A549 (cell line): ENCODE results near the gene OR4D1. TPM values are rescaled to one million over a fixed set of nuclear protein-coding genes. Genes with fewer than 3 reads are reported as not detected.
"Not testable (repeated sequence)": the region's sequence is repeated elsewhere in the genome, so short reads cannot be mapped to it uniquely, and the experiment has no call there.

Source experiments
- ATAC-seq, 2 experiments: fragments of 200-7000 bp in 1 of 2; fragments of >200 bp in 1 of 2; cut with Nextera tagmentation in 1 of 2; cut with Tn5 transposase in 1 of 2; 3 replicates each; pipeline versions ENCODE4 v1.8.0 to v1.9.1; 2018 to 2020; ENCODE audit warnings: mild to moderate bottlenecking in 1 of 2, moderate library complexity in 1 of 2
- CTCF ChIA-PET: fragments of 300-600 bp; sonication (Branson Sonifier 250); formaldehyde crosslinking; extraction: SDS; loops from one replicate; lab custom pipeline; 2021; ENCODE audit warnings: antibody characterized with exemption, inconsistent platforms; lab: Yijun Ruan, JAX
- POLR2A ChIA-PET: fragments of 350-600 bp; formaldehyde crosslinking; extraction: SDS; loops from one replicate; lab custom pipeline; 2021; ENCODE audit warnings: antibody characterized with exemption, inconsistent platforms; lab: Yijun Ruan, JAX
- DNase-seq, 2 experiments: peaks; one replicate each; pipeline versions ENCODE4 v3.0.0 to v3.0.0-alpha.2; 2011 to 2016; ENCODE audit warnings: low read depth in 1 of 2, low spot score in 1 of 2
- FAIRE-seq: peaks from 2 replicates; lab custom pipeline; 2011; peaks lifted over from hg19 to GRCh38; lab: Jason Lieb, UNC
- H3K27ac ChIP-seq, 2 experiments: fragments of >200 bp; sonication (Bioruptor Twin); formaldehyde crosslinking; 3 replicates each; pipeline ENCODE4 v1.5.1; 2016 to 2017
- H3K4me1 ChIP-seq: fragments of >200 bp; sonication (Bioruptor Twin); formaldehyde crosslinking; 3 replicates; pipeline ENCODE4 v1.6.1; 2016
- H3K4me2 ChIP-seq: fragments of >200 bp; sonication (Bioruptor Twin); formaldehyde crosslinking; 3 replicates; pipeline ENCODE4 v1.6.1; 2016
- H3K4me3 ChIP-seq: fragments of >200 bp; sonication (Bioruptor Twin); formaldehyde crosslinking; 3 replicates; pipeline ENCODE4 v1.5.1; 2016
- H3K9me3 ChIP-seq: fragments of >200 bp; sonication (Bioruptor Twin); formaldehyde crosslinking; 3 replicates; pipeline ENCODE4 v1.6.1; 2016
- BHLHE40 ChIP-seq: IDR thresholded peaks from 2 replicates; pipeline ENCODE4 v1.6.1; 2012; ENCODE audit warnings: low read depth, low read length, inconsistent platforms
- CEBPB ChIP-seq, 2 experiments: fragments of >200 bp in 1 of 2; sonication (Bioruptor Twin) in 1 of 2; formaldehyde crosslinking in 1 of 2; IDR thresholded peaks; 2 replicates each; pipeline ENCODE4 v1.6.1; 2012 to 2016
- CTCF ChIP-seq: fragments of >200 bp; sonication (Bioruptor Twin); formaldehyde crosslinking; IDR thresholded peaks from 3 replicates; pipeline ENCODE4 v1.5.1; 2016
- EP300 ChIP-seq, 2 experiments: fragments of >200 bp; sonication (Bioruptor Twin); formaldehyde crosslinking; IDR thresholded peaks; 2 replicates in 1 of 2; 3 replicates in 1 of 2; pipeline ENCODE4 v1.6.1; 2016 to 2017
- FOSB ChIP-seq: fragments of 250-450 bp; sonication (Bioruptor Pico); IDR thresholded peaks from 2 replicates; pipeline ENCODE4 v1.5.0; 2020; ENCODE audit warnings: mild to moderate bottlenecking, moderate library complexity
- HOXA7 ChIP-seq: fragments of 250-450 bp; sonication (Bioruptor Pico); IDR thresholded peaks from 2 replicates; pipeline ENCODE4 v1.5.0; 2020; ENCODE audit warnings: mild to moderate bottlenecking, moderate library complexity
- HOXB13 ChIP-seq: fragments of 250-450 bp; sonication (Bioruptor Pico); IDR thresholded peaks from 2 replicates; pipeline ENCODE4 v1.5.0; 2020; ENCODE audit warnings: low read depth, mild to moderate bottlenecking, moderate library complexity
- KDM5A ChIP-seq: fragments of 200-600 bp; sonication (generic); IDR thresholded peaks from 2 replicates; pipeline ENCODE4 v1.6.1; 2016; ENCODE audit warnings: antibody characterized with exemption, mild to moderate bottlenecking
- MAZ ChIP-seq: fragments of 150-350 bp; IDR thresholded peaks from 2 replicates; pipeline ENCODE4 v1.6.1; 2014; ENCODE audit warnings: antibody characterized with exemption, low read depth, low read length, borderline replicate concordance
- NFE2L2 ChIP-seq: fragments of 150-350 bp; conservative IDR thresholded peaks from 2 replicates; pipeline ENCODE4 v1.6.1; 2014; ENCODE audit warnings: low read length
- NPAS2 ChIP-seq: fragments of 250-450 bp; sonication (Bioruptor Pico); IDR thresholded peaks from 2 replicates; pipeline ENCODE4 v1.8.0; 2022; ENCODE audit warnings: mild to moderate bottlenecking, moderate library complexity, borderline replicate concordance
- POLR2AphosphoS2 ChIP-seq: conservative IDR thresholded peaks from 2 replicates; pipeline ENCODE4 v1.6.1; 2012; ENCODE audit warnings: low read length, improper control_type of control experiment, inconsistent platforms
- RAD21 ChIP-seq, 2 experiments: fragments of >200 bp in 1 of 2; sonication (Bioruptor Twin) in 1 of 2; formaldehyde crosslinking in 1 of 2; IDR thresholded peaks in 1 of 2; conservative IDR thresholded peaks in 1 of 2; 2 replicates in 1 of 2; 3 replicates in 1 of 2; pipeline ENCODE4 v1.6.1; 2012 to 2018; ENCODE audit warnings: inconsistent platforms in 1 of 2
- RCOR1 ChIP-seq: fragments of 150-350 bp; IDR thresholded peaks from 2 replicates; pipeline ENCODE4 v1.6.1; 2014; ENCODE audit warnings: antibody characterized with exemption, low read length, low read depth
- SMC3 ChIP-seq: fragments of >200 bp; sonication (Bioruptor Twin); formaldehyde crosslinking; IDR thresholded peaks from 3 replicates; pipeline ENCODE4 v1.6.1; 2018; ENCODE audit warnings: inconsistent platforms
- TP53 ChIP-seq: fragments of 250-450 bp; sonication (Bioruptor Pico); IDR thresholded peaks from 2 replicates; pipeline ENCODE4 v1.5.0; 2021; ENCODE audit warnings: mild to moderate bottlenecking, moderate library complexity
- USF2 ChIP-seq: fragments of 450-650 bp; IDR thresholded peaks from 2 replicates; pipeline ENCODE4 v1.6.1; 2014; ENCODE audit warnings: antibody characterized with exemption
- ZNF302 ChIP-seq: fragments of 250-450 bp; sonication (Bioruptor Pico); IDR thresholded peaks from 2 replicates; pipeline ENCODE4 v1.9.0; 2021; ENCODE audit warnings: inconsistent platforms, mild to moderate bottlenecking, moderate library complexity
- ZSCAN20 ChIP-seq: fragments of 250-450 bp; sonication (Bioruptor Pico); IDR thresholded peaks from 2 replicates; pipeline ENCODE4 v1.8.0; 2022; ENCODE audit warnings: mild to moderate bottlenecking, moderate library complexity
- WGBS: methylation state at CpG from one replicate; pipeline ENCODE4 v1.1.6; 2017; ENCODE audit errors: missing lambda C conversion rate; 5-methylcytosine and 5-hydroxymethylcytosine counted together
- polyA plus RNA-seq, 4 experiments: library from polyadenylated mRNA; depleted of rRNA in 3 of 4; stranded (reverse); fragments of >200 nt; fragmentation: RNase III in 1 of 4; extraction: RNeasy Plus Mini Kit Qiagen cat#74134 plus additional on column Dnase treatment in 1 of 4; gene quantifications; 2 replicates in 3 of 4; 3 replicates in 1 of 4; pipeline ENCODE4 v1.2.3, GENCODE V29; 2011 to 2017

The OR4D1 gene
- polyA plus RNA-seq, 2 of the 4 experiments (the other 2 are of a cell fraction): 0.03 TPM

GRCh38 chr17:58121925-58122324, 26.3 kb upstream of the OR4D1 start:
- Histone ChIP-seq H3K4me1 (no peaks in the 10 kb centered on the region), H3K27ac (no peak overlapping the region), H3K4me3 (no peak overlapping the region), H3K4me2 (no peak overlapping the region), H3K9me3 (no peaks in the 10 kb centered on the region)
- DNase-seq: peak; percentile 62 to 76
- TF ChIP-seq RAD21 (conservative IDR thresholded peaks at IDR 0.05 in 1 of 2, IDR thresholded peaks at IDR 0.05 in 1 of 2) (peak; percentile 67 to 68), CTCF (peak; percentile 51), SMC3 (peak; percentile 59), ZSCAN20 (CRISPR knock-in tag) (no peak), MAZ (no peak), HOXB13 (CRISPR knock-in tag) (no peak), NFE2L2 (no peak)
- ChIA-PET POLR2A (no interaction called here), CTCF (interaction anchor here (0.6 to 4.6 kb wide), 37 partner anchors 8 to 1009 kb away, joined by 3 to 30 read pairs (median 4); no protein-coding TSS in a partner anchor)
- FAIRE-seq: peak; percentile 96
- peak; percentile 74 to 84; a peak in 4 of 6 replicates for ATAC-seq
- 1% methylated on average over 5 of the region's 5 CpGs for WGBS

GRCh38 chr17:58127846-58128245, 20.3 kb upstream of the OR4D1 start:
- Histone ChIP-seq H3K9me3 (no peaks in the 10 kb centered on the region), H3K27ac (no peak overlapping the region), H3K4me3 (no peak overlapping the region), H3K4me1 (no peaks in the 10 kb centered on the region), H3K4me2 (no peak overlapping the region)
- FAIRE-seq: no peak
- no peak for DNase-seq
- ChIA-PET CTCF (interaction anchor here (1.0 to 1.4 kb wide), 2 partner anchors 9 to 15 kb away, joined by 3 to 5 read pairs; no protein-coding TSS in a partner anchor), POLR2A (no interaction called here)
- no peak for TF ChIP-seq FOSB
- no peak for TF ChIP-seq KDM5A
- no peak for TF ChIP-seq USF2
- no peak for TF ChIP-seq EP300 (IDR thresholded peaks at IDR 0.05)
- no peak for TF ChIP-seq ZNF302 (CRISPR knock-in tag)
- no peak for TF ChIP-seq BHLHE40
- TF ChIP-seq CEBPB (IDR thresholded peaks at IDR 0.05): no peak
- no peak for TF ChIP-seq POLR2AphosphoS2
- TF ChIP-seq NPAS2 (CRISPR knock-in tag): no peak
- no peak for TF ChIP-seq TP53 (CRISPR knock-in tag)
- TF ChIP-seq HOXA7 (CRISPR knock-in tag): no peak
- no peak for TF ChIP-seq SMC3
- TF ChIP-seq RCOR1: no peak
- no peak for TF ChIP-seq ZSCAN20 (CRISPR knock-in tag)
- 0% methylated on average over 1 of the region's 1 CpG for WGBS
- ATAC-seq: no peak

GRCh38 chr17:58132697-58133096, 15.5 kb upstream of the OR4D1 start:
- POLR2A ChIA-PET, H3K4me2 ChIP-seq, H3K4me1 ChIP-seq, CTCF ChIA-PET, H3K4me3 ChIP-seq, H3K27ac ChIP-seq, FAIRE-seq, DNase-seq, H3K9me3 ChIP-seq, ATAC-seq: not testable (repeated sequence)
- WGBS: 25% methylated on average over 5 of the region's 5 CpGs
